GM19193 (cell line): Measurements from ENCODE around the gene NXPH2.

Source experiments
- POLR2A ChIP-seq: IDR thresholded peaks from 4 replicates; pipeline ENCODE4 v1.6.1; 2011; ENCODE audit not compliant: insufficient read depth, insufficient read length; ENCODE audit errors: extremely low read depth

The NXPH2 gene

GRCh38 chr2:138723196-138723987, 56.8 kb downstream of the NXPH2 start:
- no peak for TF ChIP-seq POLR2A

DNA sequence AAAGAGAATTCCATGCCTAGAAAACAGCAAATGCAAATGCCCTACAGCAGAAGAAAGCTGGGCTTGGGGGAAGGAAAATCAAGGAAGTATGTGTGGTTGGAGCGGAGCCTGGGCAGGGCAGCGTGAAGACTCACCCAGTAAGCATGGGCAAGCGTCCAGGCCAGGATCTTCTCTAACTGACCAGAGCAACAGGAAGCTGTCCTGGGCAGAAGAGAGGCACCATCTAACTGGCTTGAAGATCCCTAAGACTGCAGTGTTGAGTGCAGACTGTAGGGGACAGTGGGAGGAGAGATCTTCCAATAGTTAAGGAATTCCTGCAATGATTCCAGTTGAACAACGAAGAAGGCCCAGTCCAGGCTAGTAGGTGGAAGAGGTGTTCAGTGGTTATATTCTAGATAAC, 57.9 kb downstream of the NXPH2 start:
- TF ChIP-seq POLR2A: no peak

- no peak for TF ChIP-seq POLR2A
These were observed 60.0 kb downstream of the NXPH2 start for GRCh38 chr2:138720035-138720838.

DNA sequence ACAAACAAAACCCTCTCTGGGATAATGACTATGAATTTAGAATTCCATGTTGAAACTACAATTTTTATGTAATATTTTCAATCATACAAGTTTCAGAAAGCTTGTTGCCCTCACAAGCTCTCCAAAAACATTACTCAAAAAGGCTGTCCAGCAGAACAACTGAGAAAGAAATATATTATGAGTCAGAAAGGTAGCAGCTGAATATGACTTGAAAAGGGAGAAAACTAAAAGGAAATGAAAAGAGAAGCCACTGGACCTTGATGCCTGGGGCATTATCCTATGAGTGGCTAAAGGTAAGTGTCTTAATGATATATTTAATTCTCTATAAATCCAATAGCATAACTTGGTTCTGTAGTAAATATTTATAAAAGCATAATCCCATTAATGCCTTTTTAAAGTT, 61.8 kb downstream of the NXPH2 start:
- TF ChIP-seq POLR2A: no peak

DNA sequence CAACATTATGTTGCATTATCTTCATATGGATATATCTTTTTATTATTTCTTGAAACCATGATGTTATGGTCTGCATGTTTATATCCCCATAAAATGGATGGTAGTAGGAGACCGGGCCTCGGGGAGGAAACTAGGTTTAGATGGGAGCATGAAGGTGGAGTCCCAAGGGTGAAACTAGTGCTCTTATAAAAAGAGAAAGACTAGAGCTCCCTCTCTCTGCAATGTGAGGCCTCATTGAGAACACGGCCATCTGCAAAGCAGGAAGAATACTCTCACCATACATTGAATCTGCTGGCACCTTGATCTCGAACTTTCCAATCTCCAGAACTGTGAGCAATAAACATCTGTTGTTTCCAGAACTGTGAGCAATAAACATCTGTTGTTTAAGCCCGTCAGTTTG, 64.0 kb downstream of the NXPH2 start:
- no peak for TF ChIP-seq POLR2A

- TF ChIP-seq POLR2A: no peak
These were observed 66.7 kb downstream of the NXPH2 start for GRCh38 chr2:138713504-138713903.

GRCh38 chr2:138713069-138713496, 67.1 kb downstream of the NXPH2 start:
- no peak for TF ChIP-seq POLR2A

DNA sequence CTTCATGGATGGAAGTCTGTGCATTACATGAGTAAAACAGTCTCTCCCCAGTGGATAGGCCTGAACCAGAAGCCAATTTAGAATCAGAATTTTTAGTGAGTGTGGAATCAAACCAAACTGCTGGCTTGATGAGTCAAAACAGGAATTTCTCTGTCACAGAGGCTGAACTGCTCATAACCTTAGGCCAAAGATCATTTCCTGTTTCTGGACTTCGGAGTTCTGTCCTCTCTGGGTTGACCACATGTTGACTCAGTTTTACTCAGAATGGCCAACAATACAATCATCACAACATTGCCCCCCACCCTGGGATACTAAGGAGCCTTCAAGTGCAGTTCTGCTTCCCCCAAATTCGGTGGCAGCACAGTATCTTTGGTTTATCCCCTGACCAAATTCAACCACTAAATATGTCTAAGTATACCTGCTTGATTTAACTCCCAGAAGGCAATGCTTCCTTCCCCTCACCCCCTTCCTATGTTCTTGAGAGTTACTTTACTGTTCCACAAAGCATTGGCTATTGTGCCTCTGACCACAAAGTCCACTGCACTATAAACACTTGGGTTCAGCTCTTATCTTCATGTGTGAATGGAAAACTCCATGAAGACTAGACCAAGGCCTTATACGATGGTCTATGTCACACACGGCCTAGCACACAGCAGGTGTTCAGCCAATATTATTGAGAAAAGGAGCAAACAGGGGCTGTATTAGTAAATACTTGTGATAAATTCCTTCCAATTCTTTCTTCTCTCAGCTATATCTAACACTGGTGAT, 67.8 kb downstream of the NXPH2 start:
- TF ChIP-seq POLR2A: no peak

GRCh38 chr2:138711812-138712211, 68.4 kb downstream of the NXPH2 start:
- no peak for TF ChIP-seq POLR2A

GRCh38 chr2:138708682-138709241, 71.4 kb downstream of the NXPH2 start:
- no peak for TF ChIP-seq POLR2A

GRCh38 chr2:138707392-138708074, 72.7 kb downstream of the NXPH2 start:
- TF ChIP-seq POLR2A: no peak

DNA sequence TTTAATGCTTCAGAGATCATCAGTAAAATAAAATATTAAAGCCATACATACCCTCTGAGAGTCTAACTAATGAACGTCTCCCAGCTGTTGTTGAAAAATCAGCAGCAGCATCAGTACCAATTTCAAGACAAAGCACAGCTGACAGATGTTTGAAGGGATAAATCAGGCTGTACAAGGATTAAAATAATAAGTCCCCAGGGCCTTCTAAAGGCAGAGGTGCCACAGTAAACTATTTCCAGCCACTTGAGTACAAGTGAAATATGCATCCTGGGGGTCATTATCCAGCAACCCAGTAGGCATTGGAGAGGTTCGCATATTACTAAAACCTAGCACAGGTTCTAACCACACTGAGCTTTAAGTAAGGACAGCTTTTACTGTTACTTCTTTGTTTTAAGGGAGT, 76.9 kb downstream of the NXPH2 start:
- no peak for TF ChIP-seq POLR2A

DNA sequence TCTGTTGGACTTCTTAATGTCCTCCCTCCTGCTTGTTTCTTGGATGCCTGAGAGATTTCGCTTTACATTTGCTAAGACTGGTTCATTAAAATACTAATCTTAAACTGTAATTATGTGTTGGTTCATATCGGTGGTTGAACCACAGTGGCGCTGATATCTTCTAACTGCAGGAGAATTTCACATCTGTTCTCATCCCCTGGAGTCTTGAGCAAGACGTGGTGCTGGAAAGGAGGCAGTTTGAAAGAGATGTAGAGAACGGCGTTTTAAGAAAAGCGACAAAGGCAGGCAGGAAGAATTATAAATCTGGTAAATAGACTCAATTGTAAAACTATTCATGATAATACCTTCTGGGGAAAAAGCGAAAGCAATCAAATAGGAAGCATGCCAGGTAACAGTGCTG, 79.5 kb downstream of the NXPH2 start:
- TF ChIP-seq POLR2A: no peak

- TF ChIP-seq POLR2A: no peak
These were observed 80.8 kb downstream of the NXPH2 start for GRCh38 chr2:138699421-138699820.
